NCI-H748 treated with DMSO at 0.1 percent for 48 hours (cell line): ENCODE results near the gene ZNF91.
"Not testable (repeated sequence)": the region's sequence is repeated elsewhere in the genome, so short reads cannot be mapped to it uniquely, and the experiment has no call there.

Source experiments
- DNase-seq: peaks from one replicate; lab custom pipeline; 2025; lab: John Stamatoyannopoulos, UW

The ZNF91 gene

GRCh38 chr19:23395722-23396117 is 449 bp upstream of the ZNF91 start:
- not testable (repeated sequence) for DNase-seq

GRCh38 chr19:23394511-23394910 is 760 bp downstream of the ZNF91 start:
- no peak for DNase-seq

- DNase-seq: no peak
Measured at GRCh38 chr19:23393121-23393520, 2.1 kb downstream of the ZNF91 start.

- DNase-seq: no peak
Measured at GRCh38 chr19:23391236-23391635, 4.0 kb downstream of the ZNF91 start.

GRCh38 chr19:23385404-23385803 is 9.9 kb downstream of the ZNF91 start:
- DNase-seq: no peak

- no peak for DNase-seq
Measured at GRCh38 chr19:23384858-23385257, 10.4 kb downstream of the ZNF91 start.

- no peak for DNase-seq
Measured at GRCh38 chr19:23384166-23384565, 11.1 kb downstream of the ZNF91 start.

GRCh38 chr19:23382955-23383354 is 12.3 kb downstream of the ZNF91 start:
- DNase-seq: no peak

GRCh38 chr19:23381114-23381513 is 14.2 kb downstream of the ZNF91 start:
- no peak for DNase-seq

- not testable (repeated sequence) for DNase-seq
Measured at GRCh38 chr19:23379671-23380070, 15.6 kb downstream of the ZNF91 start.

GRCh38 chr19:23378948-23379347 is 16.3 kb downstream of the ZNF91 start:
- no peak for DNase-seq

- no peak for DNase-seq
Measured at GRCh38 chr19:23377276-23377675, 18.0 kb downstream of the ZNF91 start.

GRCh38 chr19:23366437-23366836 is 28.8 kb downstream of the ZNF91 start:
- DNase-seq: no peak

GRCh38 chr19:23366031-23366430 is 29.2 kb downstream of the ZNF91 start:
- DNase-seq: not testable (repeated sequence)

GRCh38 chr19:23365222-23365621 is 30.0 kb downstream of the ZNF91 start:
- DNase-seq: no peak

- DNase-seq: not testable (repeated sequence)
Measured at GRCh38 chr19:23361843-23362242, 33.4 kb downstream of the ZNF91 start.

GRCh38 chr19:23351806-23352205 is 43.5 kb downstream of the ZNF91 start:
- DNase-seq: no peak

- DNase-seq: no peak
Measured at GRCh38 chr19:23346696-23347095, 48.6 kb downstream of the ZNF91 start.

GRCh38 chr19:23345838-23346237 is 49.4 kb downstream of the ZNF91 start:
- DNase-seq: no peak

- DNase-seq: no peak
Measured at GRCh38 chr19:23343434-23344010, 51.7 kb downstream of the ZNF91 start.

GRCh38 chr19:23328211-23328610 is 67.1 kb downstream of the ZNF91 start:
- no peak for DNase-seq

GRCh38 chr19:23321953-23322549 is 73.2 kb downstream of the ZNF91 start:
- DNase-seq: no peak

GRCh38 chr19:23321403-23321802 is 73.9 kb downstream of the ZNF91 start:
- DNase-seq: not testable (repeated sequence)

GRCh38 chr19:23319571-23319970 is 75.7 kb downstream of the ZNF91 start:
- DNase-seq: not testable (repeated sequence)
